H1 (cell line): ENCODE results near the gene FHAD1.

Source experiments
- BCL11A ChIP-seq, 2 experiments: IDR thresholded peaks; one replicate each; pipeline ENCODE4 v1.6.1; 2011; ENCODE audit warnings: low read depth in 2 of 2, low read length in 2 of 2, mild to moderate bottlenecking in 2 of 2
- EGR1 ChIP-seq: IDR thresholded peaks from 2 replicates; pipeline ENCODE4 v1.6.1; 2011; ENCODE audit warnings: low read depth, low read length, borderline replicate concordance
- EZH2 ChIP-seq: fragments of 200-600 bp; sonication (generic); IDR thresholded peaks from 2 replicates; pipeline ENCODE4 v1.7.1; 2012; ENCODE audit warnings: low read depth, mild to moderate bottlenecking, moderate library complexity, low read length, inconsistent platforms; ENCODE audit not compliant: severe bottlenecking
- HDAC2 ChIP-seq, 2 experiments: fragments of 300-600 bp in 1 of 2; sonication (generic) in 1 of 2; IDR thresholded peaks; 2 replicates each; pipeline ENCODE4 v1.6.1; 2011 to 2012; ENCODE audit warnings: low read depth in 2 of 2, low read length in 2 of 2, mild to moderate bottlenecking in 2 of 2, moderate library complexity in 2 of 2, borderline replicate concordance in 1 of 2, inconsistent platforms in 1 of 2
- POLR2AphosphoS5 ChIP-seq: IDR thresholded peaks from 2 replicates; pipeline ENCODE4 v1.6.1; 2011; ENCODE audit warnings: low read depth, low read length
- TF ChIP-seq, protein P1 (sequence below), 3 experiments: IDR thresholded peaks; 1 replicate in 2 of 3; 2 replicates in 1 of 3; pipeline versions ENCODE4 v1.5.1 to v1.6.1; 2011; ENCODE audit warnings: low read length in 3 of 3, mild to moderate bottlenecking in 3 of 3, inconsistent platforms in 2 of 3, low read depth in 1 of 3, moderate library complexity in 1 of 3; ENCODE audit not compliant: insufficient read depth in 1 of 3; ENCODE audit errors: control extremely low read depth in 1 of 3

- no peak for TF ChIP-seq HDAC2 (IDR thresholded peaks at IDR 0.05; ENCODE audit: borderline replicate concordance in 1 of 2, low read depth in 2 of 2, low read length in 2 of 2)
- no peak for TF ChIP-seq POLR2AphosphoS5
- TF ChIP-seq EZH2: no peak
- TF ChIP-seq, protein P1, sequence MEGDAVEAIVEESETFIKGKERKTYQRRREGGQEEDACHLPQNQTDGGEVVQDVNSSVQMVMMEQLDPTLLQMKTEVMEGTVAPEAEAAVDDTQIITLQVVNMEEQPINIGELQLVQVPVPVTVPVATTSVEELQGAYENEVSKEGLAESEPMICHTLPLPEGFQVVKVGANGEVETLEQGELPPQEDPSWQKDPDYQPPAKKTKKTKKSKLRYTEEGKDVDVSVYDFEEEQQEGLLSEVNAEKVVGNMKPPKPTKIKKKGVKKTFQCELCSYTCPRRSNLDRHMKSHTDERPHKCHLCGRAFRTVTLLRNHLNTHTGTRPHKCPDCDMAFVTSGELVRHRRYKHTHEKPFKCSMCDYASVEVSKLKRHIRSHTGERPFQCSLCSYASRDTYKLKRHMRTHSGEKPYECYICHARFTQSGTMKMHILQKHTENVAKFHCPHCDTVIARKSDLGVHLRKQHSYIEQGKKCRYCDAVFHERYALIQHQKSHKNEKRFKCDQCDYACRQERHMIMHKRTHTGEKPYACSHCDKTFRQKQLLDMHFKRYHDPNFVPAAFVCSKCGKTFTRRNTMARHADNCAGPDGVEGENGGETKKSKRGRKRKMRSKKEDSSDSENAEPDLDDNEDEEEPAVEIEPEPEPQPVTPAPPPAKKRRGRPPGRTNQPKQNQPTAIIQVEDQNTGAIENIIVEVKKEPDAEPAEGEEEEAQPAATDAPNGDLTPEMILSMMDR (IDR thresholded peaks at IDR 0.05; ENCODE audit: control extremely low read depth in 1 of 3, insufficient read depth in 1 of 3, low read depth in 1 of 3, low read length in 3 of 3): no peak
- no peak for TF ChIP-seq BCL11A (IDR thresholded peaks at IDR 0.05; ENCODE audit: low read depth in 2 of 2, low read length in 2 of 2)
- TF ChIP-seq EGR1: no peak
Measured at GRCh38 chr1:15420853-15421465, 173.9 kb downstream of the FHAD1 start.
